Colonic mucosa (tissue), 4 donors: ENCODE results near the gene CALCB. TPM values are rescaled to one million over a fixed set of nuclear protein-coding genes. Genes with fewer than 3 reads are reported as not detected.
"Not testable (repeated sequence)": the region's sequence is repeated elsewhere in the genome, so short reads cannot be mapped to it uniquely, and the experiment has no call there.

ENCODE experiments used
- DNase-seq: peaks from one replicate; pipeline ENCODE4 v3.0.0-alpha.2; 2020
- H3K27ac ChIP-seq: fragments of 200-600 bp; one replicate; pipeline ENCODE4 v1.8.0; 2021
- H3K27me3 ChIP-seq: fragments of 200-600 bp; one replicate; pipeline ENCODE4 v1.8.0; 2021
- H3K36me3 ChIP-seq: fragments of 200-600 bp; one replicate; pipeline ENCODE4 v1.8.0; 2021
- H3K4me1 ChIP-seq: fragments of 200-600 bp; one replicate; pipeline ENCODE4 v1.8.0; 2021; ENCODE audit warnings: mild to moderate bottlenecking
- H3K4me3 ChIP-seq: fragments of 200-600 bp; one replicate; pipeline ENCODE4 v1.8.0; 2021
- H3K9ac ChIP-seq, 2 donors: one replicate each; pipeline ENCODE4 v1.7.0; 2013; ENCODE audit warnings: control low read depth in 2 of 2, low read depth in 2 of 2, low read length in 2 of 2
- H3K9me3 ChIP-seq: fragments of 200-600 bp; one replicate; pipeline ENCODE4 v1.8.0; 2021
- CTCF ChIP-seq: fragments of 200-600 bp; IDR thresholded peaks from one replicate; pipeline ENCODE4 v1.8.0; 2022; ENCODE audit warnings: antibody characterized with exemption, mild to moderate bottlenecking
- intact Hi-C: fragments of 100-400 bp; cut with DNase I; formaldehyde crosslinking; loops from one replicate; pipeline ENCODE4 v1.14.1; 2022
- total RNA-seq, 2 donors: library from RNA; stranded (reverse); fragmentation: NEBNext Ultra II Directional in 1 of 2; extraction: Animal tissue kit (Norgen Biotek cat#: 25700) in 1 of 2; gene quantifications; one replicate each; pipeline ENCODE4 v1.2.1, GENCODE V29; 2021
- donor health status: healthy.
- donor health status: DM: no; HTN: no; CAD: no.
- donor health status: DM: no; HTN: no; CAD: no.

Gene CALCB
- total RNA-seq, 2 donors from 2014 or later = 0.16 TPM; not detected in 1

- H3K36me3 ChIP-seq = no peaks in the 10 kb centered on the region
- no peaks in the 10 kb centered on the region for H3K4me1 ChIP-seq
- no peaks in the 10 kb centered on the region for H3K9me3 ChIP-seq
- peaks cover 3% of the 10 kb centered on the region for H3K27me3 ChIP-seq
- no peak overlapping the region for H3K4me3 ChIP-seq
- intact Hi-C loops = loop anchor here (5.0 kb wide), 1 partner anchor 833 kb away; no protein-coding TSS in a partner anchor
- no peak for TF ChIP-seq CTCF
- no peak overlapping the region for H3K9ac ChIP-seq
- DNase-seq = no peak
- H3K27ac ChIP-seq = no peak overlapping the region
These were observed 38.6 kb upstream of the CALCB start for GRCh38 chr11:15034687-15035267.

GRCh38 chr11:15035283-15035682 lies 38.1 kb upstream of the CALCB start:
- no peak overlapping the region for H3K27ac ChIP-seq
- no peak for TF ChIP-seq CTCF
- peaks cover 3% of the 10 kb centered on the region for H3K27me3 ChIP-seq
- no peaks in the 10 kb centered on the region for H3K4me1 ChIP-seq
- H3K4me3 ChIP-seq = no peak overlapping the region
- H3K9me3 ChIP-seq = no peaks in the 10 kb centered on the region
- peak; percentile 18 for DNase-seq
- intact Hi-C loops = no loop called here
- H3K9ac ChIP-seq = no peak overlapping the region
- no peaks in the 10 kb centered on the region for H3K36me3 ChIP-seq

- Histone ChIP-seq H3K4me3 (no peak overlapping the region), H3K4me1 (no peaks in the 10 kb centered on the region), H3K27ac (no peak overlapping the region), H3K9ac (no peak overlapping the region), H3K9me3 (no peaks in the 10 kb centered on the region), H3K36me3 (no peaks in the 10 kb centered on the region), H3K27me3 (peaks cover 3% of the 10 kb centered on the region)
- intact Hi-C loops = no loop called here
- no peak for DNase-seq
- no peak for TF ChIP-seq CTCF
These were observed 34.4 kb upstream of the CALCB start for GRCh38 chr11:15038963-15039362.

- H3K4me1 ChIP-seq = no peaks in the 10 kb centered on the region
- H3K9ac ChIP-seq = no peak overlapping the region
- H3K9me3 ChIP-seq = no peaks in the 10 kb centered on the region
- no peak for DNase-seq
- H3K27ac ChIP-seq = no peak overlapping the region
- intact Hi-C loops = no loop called here
- H3K27me3 ChIP-seq = no peaks in the 10 kb centered on the region
- TF ChIP-seq CTCF = no peak
- no peaks in the 10 kb centered on the region for H3K36me3 ChIP-seq
- H3K4me3 ChIP-seq = no peak overlapping the region
These were observed 28.2 kb upstream of the CALCB start for GRCh38 chr11:15045209-15045608.

- no peak for TF ChIP-seq CTCF
- Histone ChIP-seq H3K36me3 (no peaks in the 10 kb centered on the region), H3K27me3 (no peaks in the 10 kb centered on the region), H3K9ac (no peak overlapping the region), H3K27ac (no peak overlapping the region), H3K9me3 (no peaks in the 10 kb centered on the region), H3K4me3 (no peak overlapping the region), H3K4me1 (no peaks in the 10 kb centered on the region)
- intact Hi-C loops = no loop called here
- DNase-seq = no peak
These were observed 27.5 kb upstream of the CALCB start for GRCh38 chr11:15045891-15046290.

GRCh38 chr11:15046673-15047072 lies 26.7 kb upstream of the CALCB start:
- H3K9me3 ChIP-seq, H3K27ac ChIP-seq, DNase-seq, intact Hi-C loops, H3K4me1 ChIP-seq, H3K27me3 ChIP-seq, H3K36me3 ChIP-seq, H3K9ac ChIP-seq, H3K4me3 ChIP-seq: not testable (repeated sequence)
